ENCODE results near the gene POLL. TPM values are rescaled to one million over a fixed set of nuclear protein-coding genes. Genes with fewer than 3 reads are reported as not detected.

Gene POLL
- total and polyA plus RNA-seq, 2 donors (not counting 3 experiments of a cell fraction or from before 2014, with no cell fraction given) = 34.3 to 42.3 TPM

DNA sequence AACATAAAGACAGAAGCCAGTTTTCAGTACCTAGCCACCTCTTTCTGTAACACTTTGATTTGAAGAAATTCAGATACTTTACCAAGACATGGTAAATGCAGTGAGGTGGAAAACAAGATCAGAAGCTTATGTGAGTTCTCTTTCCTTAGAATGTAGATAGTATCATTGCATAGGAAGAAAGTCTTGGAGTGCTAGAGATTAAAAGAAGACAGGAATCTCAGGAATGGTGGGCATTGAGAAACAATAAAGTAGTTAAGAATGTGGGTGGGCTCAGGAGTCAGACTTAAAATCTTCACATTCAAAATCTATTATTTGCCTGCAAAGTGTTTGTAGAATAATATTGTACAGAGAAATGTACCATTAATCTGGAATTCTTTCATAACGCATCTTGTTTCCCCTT is 58.9 kb downstream of the POLL start:
- POLR2A ChIA-PET = no interaction called here
- no peak overlapping the region for H3K4me2 ChIP-seq (ENCODE audit: insufficient read depth, low read length)
- CTCF ChIA-PET = interaction anchor here (0.7 to 1.8 kb wide), 2 partner anchors 10 to 62 kb away, joined by 4 to 8 read pairs; no protein-coding TSS in a partner anchor
- no peaks in the 10 kb centered on the region for H3K9me1 ChIP-seq (replicated peaks; ENCODE audit: control insufficient read depth, extremely low read depth, insufficient read depth, low read length)
- H3K4me1 ChIP-seq (ENCODE audit: control insufficient read depth, extremely low read depth, insufficient read depth, low read length) = no peaks in the 10 kb centered on the region
- H4K20me1 ChIP-seq (replicated peaks; ENCODE audit: control insufficient read depth, extremely low read depth, insufficient read depth, low read length) = no peaks in the 10 kb centered on the region
- no peak overlapping the region for H3K4me3 ChIP-seq (replicated peaks in 1 of 3; ENCODE audit: insufficient read depth in 1 of 3, low read depth in 1 of 3, low read length in 3 of 3)
- BruUV-seq (replicated peaks) = no TSS peak
- DNase-seq (ENCODE audit: low read depth, low spot score) (no peak), FAIRE-seq (no peak)
- H2AFZ ChIP-seq (ENCODE audit: low read depth, low read length) = no peak overlapping the region
- H3K9ac ChIP-seq (replicated peaks; ENCODE audit: extremely low read depth, insufficient read depth, low read length) = no peak overlapping the region
- H3K27ac ChIP-seq (ENCODE audit: insufficient read depth, low read depth, low read length) = no peak overlapping the region
- TF ChIP-seq POLR2AphosphoS5 (IDR thresholded peaks at IDR 0.05; ENCODE audit: insufficient read depth, low read depth, low read length) = no peak
- no peak for TF ChIP-seq FOS (IDR thresholded peaks at IDR 0.05; ENCODE audit: borderline replicate concordance, insufficient read depth, low read length)
- no peak for TF ChIP-seq POLR2A (IDR thresholded peaks at IDR 0.05; ENCODE audit: low read depth, low read length)
- no peak for TF ChIP-seq GATA2 (IDR thresholded peaks at IDR 0.05; ENCODE audit: insufficient read depth, insufficient read length, low read depth, low read length)
- no peak for TF ChIP-seq EZH2 (IDR thresholded peaks at IDR 0.05; ENCODE audit: borderline replicate concordance, low read depth, low read length, severe bottlenecking)
- TF ChIP-seq JUN (IDR thresholded peaks at IDR 0.05; ENCODE audit: borderline replicate concordance, insufficient read depth, insufficient read length, low read depth) = no peak
- TF ChIP-seq, protein P1, sequence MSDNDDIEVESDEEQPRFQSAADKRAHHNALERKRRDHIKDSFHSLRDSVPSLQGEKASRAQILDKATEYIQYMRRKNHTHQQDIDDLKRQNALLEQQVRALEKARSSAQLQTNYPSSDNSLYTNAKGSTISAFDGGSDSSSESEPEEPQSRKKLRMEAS (IDR thresholded peaks at IDR 0.05; ENCODE audit: insufficient read depth, insufficient read length) = no peak
- TF ChIP-seq, protein P2, sequence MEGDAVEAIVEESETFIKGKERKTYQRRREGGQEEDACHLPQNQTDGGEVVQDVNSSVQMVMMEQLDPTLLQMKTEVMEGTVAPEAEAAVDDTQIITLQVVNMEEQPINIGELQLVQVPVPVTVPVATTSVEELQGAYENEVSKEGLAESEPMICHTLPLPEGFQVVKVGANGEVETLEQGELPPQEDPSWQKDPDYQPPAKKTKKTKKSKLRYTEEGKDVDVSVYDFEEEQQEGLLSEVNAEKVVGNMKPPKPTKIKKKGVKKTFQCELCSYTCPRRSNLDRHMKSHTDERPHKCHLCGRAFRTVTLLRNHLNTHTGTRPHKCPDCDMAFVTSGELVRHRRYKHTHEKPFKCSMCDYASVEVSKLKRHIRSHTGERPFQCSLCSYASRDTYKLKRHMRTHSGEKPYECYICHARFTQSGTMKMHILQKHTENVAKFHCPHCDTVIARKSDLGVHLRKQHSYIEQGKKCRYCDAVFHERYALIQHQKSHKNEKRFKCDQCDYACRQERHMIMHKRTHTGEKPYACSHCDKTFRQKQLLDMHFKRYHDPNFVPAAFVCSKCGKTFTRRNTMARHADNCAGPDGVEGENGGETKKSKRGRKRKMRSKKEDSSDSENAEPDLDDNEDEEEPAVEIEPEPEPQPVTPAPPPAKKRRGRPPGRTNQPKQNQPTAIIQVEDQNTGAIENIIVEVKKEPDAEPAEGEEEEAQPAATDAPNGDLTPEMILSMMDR (IDR thresholded peaks at IDR 0.05; ENCODE audit: extremely low read depth in 1 of 2, insufficient read depth in 1 of 2, low read depth in 1 of 2, low read length in 2 of 2) = no peak
- no peak for TF ChIP-seq MYC (IDR thresholded peaks at IDR 0.05; ENCODE audit: low read depth, low read length)
- no peaks in the 10 kb centered on the region for H3K36me3 ChIP-seq (ENCODE audit: control insufficient read depth in 2 of 2, extremely low read depth in 1 of 2, insufficient read depth in 2 of 2, low read length in 2 of 2)
- H3K79me2 ChIP-seq (ENCODE audit: control insufficient read depth, insufficient read depth, low read length) = no peaks in the 10 kb centered on the region
- no peaks in the 10 kb centered on the region for H3K27me3 ChIP-seq (ENCODE audit: control insufficient read depth in 2 of 2, insufficient read depth in 2 of 2, low read length in 2 of 2)
- H3K9me3 ChIP-seq (replicated peaks; ENCODE audit: control insufficient read depth, insufficient read depth, low read length) = no peaks in the 10 kb centered on the region
- dilution Hi-C loops (cut with MboI; ENCODE audit: extremely low pct_ligation_motif_present, low sequenced_read_pairs) (no loop called here), intact Hi-C loops (cut with micrococcal nuclease) (no loop called here)

Small RNA genes within 50 kb of the gene (microRNA-seq; reads per million reads assigned to microRNA genes)
- not detected for gene MIR3158-1 (ENCODE audit: borderline number of aligned reads, borderline replicate concordance)
- gene MIR3158-2 (ENCODE audit: borderline number of aligned reads, borderline replicate concordance) = not detected

Small RNA genes within 50 kb of the gene (small RNA-seq; reads per million reads assigned to genes)
- gene MIR3158-1 (ENCODE audit: insufficient read depth, insufficient read length, low read depth, low replicate concordance) (not detected), gene RNU6-1165P (ENCODE audit: insufficient read depth, insufficient read length, low read depth, low replicate concordance) (0.88 reads per million)

Other genes starting within 250 kb of the POLL start
- gene BTRC, start 234.1 kb downstream of the POLL start, total RNA-seq = 18.5 and 19.7 TPM in 2 replicates
- 10.0 and 11.6 TPM in 2 replicates for gene BTRC, start 234.1 kb downstream of the POLL start, polyA plus RNA-seq
- gene DPCD, start 64 bp upstream of the POLL start, total RNA-seq = 21.3 and 25.3 TPM in 2 replicates
- gene DPCD, start 64 bp upstream of the POLL start, polyA plus RNA-seq = 33.0 and 39.3 TPM in 2 replicates
- 20.8 and 22.4 TPM in 2 replicates for gene FBXW4, start 106.9 kb upstream of the POLL start, total RNA-seq
- gene FBXW4, start 106.9 kb upstream of the POLL start, polyA plus RNA-seq = 17.4 and 21.1 TPM in 2 replicates
- gene FGF8, start 187.9 kb upstream of the POLL start, total RNA-seq = 0.39 and 0.44 TPM in 2 replicates
- not detected in 2 replicates for gene FGF8, start 187.9 kb upstream of the POLL start, polyA plus RNA-seq
- 55.4 and 60.7 TPM in 2 replicates for gene NPM3, start 195.2 kb upstream of the POLL start, total RNA-seq
- 48.1 and 71.3 TPM in 2 replicates for gene NPM3, start 195.2 kb upstream of the POLL start, polyA plus RNA-seq
- gene OGA, start 230.2 kb upstream of the POLL start, total RNA-seq = 113 and 118 TPM in 2 replicates
- 21.6 and 30.8 TPM in 2 replicates for gene OGA, start 230.2 kb upstream of the POLL start, polyA plus RNA-seq

Measured in endothelial cell of umbilical vein (primary cell).